Nephron (organoid): ENCODE results near the gene SLC1A7.

Experiments used
- H3K27ac Mint-ChIP-seq, 3 experiments: 2 replicates each; pipeline ENCODE4 v1.8.0; 2020; ENCODE audit warnings: mixed read lengths in 3 of 3, mild to moderate bottlenecking in 2 of 3, moderate library complexity in 1 of 3
- H3K27me3 Mint-ChIP-seq: 2 replicates; pipeline ENCODE4 v1.8.0; 2021; ENCODE audit warnings: low read depth, mild to moderate bottlenecking, moderate library complexity, mixed read lengths
- H3K36me3 Mint-ChIP-seq: 2 replicates; pipeline ENCODE4 v1.8.0; 2020; ENCODE audit warnings: low read depth, mixed read lengths
- H3K4me1 Mint-ChIP-seq: 2 replicates; pipeline ENCODE4 v1.8.0; 2020; ENCODE audit warnings: mixed read lengths
- H3K4me3 Mint-ChIP-seq, 3 experiments: 2 replicates each; pipeline ENCODE4 v1.8.0; 2020; ENCODE audit warnings: mild to moderate bottlenecking in 3 of 3, mixed read lengths in 3 of 3, moderate library complexity in 2 of 3
- H3K9me3 Mint-ChIP-seq: 2 replicates; pipeline ENCODE4 v1.8.0; 2020; ENCODE audit warnings: mixed read lengths
- CTCF ChIP-seq, 3 experiments: fragments of 200-600 bp; sonication (generic); IDR thresholded peaks; one replicate each; pipeline ENCODE4 v1.5.0; 2021; ENCODE audit warnings: antibody characterized with exemption in 3 of 3; ENCODE audit not compliant: unreplicated experiment in 3 of 3

Gene SLC1A7

DNA sequence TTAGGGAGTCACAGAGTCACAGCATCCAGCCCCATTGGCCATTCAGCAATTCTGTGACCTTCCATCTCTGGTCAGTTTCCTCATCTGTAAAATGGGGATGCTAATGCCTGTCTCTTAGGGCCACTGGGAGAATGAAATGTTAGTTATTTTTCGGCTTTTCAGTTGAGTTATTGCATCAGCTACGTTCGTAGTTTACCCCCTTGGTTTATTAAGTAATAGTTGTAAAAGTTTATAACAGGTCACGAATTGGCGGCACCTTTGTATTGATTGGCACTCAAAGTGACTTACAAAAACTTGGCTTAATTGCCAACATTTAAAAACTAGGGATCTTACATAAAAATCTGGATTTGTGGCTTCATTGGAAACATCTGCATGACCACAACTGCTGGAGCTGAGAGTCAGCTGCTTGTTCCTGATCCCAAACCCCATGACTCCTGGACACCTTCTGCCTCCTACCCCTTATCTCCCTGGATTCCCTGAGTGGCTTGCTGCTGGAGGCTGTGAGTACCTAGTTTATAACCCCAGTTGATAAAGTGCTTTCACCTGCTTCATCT lies 23.0 kb upstream of the SLC1A7 start:
- Mint-ChIP-seq H3K27me3 (no peaks in the 10 kb centered on the region), H3K4me1 (no peaks in the 10 kb centered on the region), H3K9me3 (no peaks in the 10 kb centered on the region), H3K4me3 (no peak overlapping the region), H3K27ac (no peak overlapping the region), H3K36me3 (no peaks in the 10 kb centered on the region)
- TF ChIP-seq CTCF (IDR thresholded peaks at IDR 0.05; ENCODE audit: unreplicated experiment in 3 of 3) = no peak

GRCh38 chr1:53163291-53163768 lies 20.9 kb upstream of the SLC1A7 start:
- Mint-ChIP-seq H3K27me3 (no peaks in the 10 kb centered on the region), H3K36me3 (no peaks in the 10 kb centered on the region), H3K27ac (peak overlapping the region in 1 of 3 experiments; percentile 2), H3K4me1 (no peaks in the 10 kb centered on the region), H3K9me3 (no peaks in the 10 kb centered on the region), H3K4me3 (no peak overlapping the region)
- no peak for TF ChIP-seq CTCF (IDR thresholded peaks at IDR 0.05; ENCODE audit: unreplicated experiment in 3 of 3)

DNA sequence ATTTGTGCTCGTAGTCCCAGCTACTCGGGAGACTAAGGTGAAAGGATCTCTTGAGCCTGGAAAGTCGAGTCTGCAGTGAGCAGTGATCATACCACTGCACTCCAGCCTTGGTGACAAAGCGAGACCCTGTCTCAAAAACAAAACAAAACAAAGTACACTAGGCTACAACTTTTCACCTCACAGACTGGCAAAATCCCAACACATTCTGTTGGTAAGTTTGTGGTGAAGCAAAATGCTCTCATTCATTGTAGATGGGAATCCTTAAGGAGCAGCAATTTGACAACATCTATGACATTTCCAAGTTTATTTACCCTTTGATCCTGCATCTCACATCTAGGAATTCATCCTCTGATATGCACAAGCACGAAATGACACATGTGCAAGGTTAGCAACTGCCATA lies 20.2 kb upstream of the SLC1A7 start:
- TF ChIP-seq CTCF (IDR thresholded peaks at IDR 0.05; ENCODE audit: unreplicated experiment in 3 of 3) = no peak
- no peaks in the 10 kb centered on the region for H3K36me3 Mint-ChIP-seq
- peak overlapping the region in 1 of 3 experiments; percentile 2 for H3K27ac Mint-ChIP-seq
- no peaks in the 10 kb centered on the region for H3K4me1 Mint-ChIP-seq
- no peaks in the 10 kb centered on the region for H3K27me3 Mint-ChIP-seq
- H3K9me3 Mint-ChIP-seq = no peaks in the 10 kb centered on the region
- H3K4me3 Mint-ChIP-seq = no peak overlapping the region

DNA sequence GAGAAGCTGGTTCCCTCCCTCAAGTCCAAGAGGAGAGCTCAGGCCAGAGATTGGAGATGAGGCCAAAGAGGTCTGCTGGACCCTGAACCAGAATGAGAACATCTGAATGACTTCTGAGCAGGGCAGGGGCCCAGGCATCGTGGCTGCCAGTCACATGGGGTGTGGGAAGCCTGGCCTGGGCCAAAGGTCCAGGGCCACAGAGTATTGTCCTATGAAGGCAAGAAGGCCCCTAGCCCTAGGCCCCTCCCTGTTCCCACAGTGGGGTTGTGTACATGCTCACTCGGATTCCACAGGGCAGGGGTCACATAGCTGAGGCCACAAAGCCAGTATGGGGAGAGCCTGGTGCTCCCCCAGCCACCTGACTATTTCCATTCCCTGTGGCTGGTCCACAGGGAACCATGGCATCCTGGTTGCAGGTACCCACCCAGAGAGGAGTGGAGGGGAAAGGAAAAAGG lies 18.5 kb upstream of the SLC1A7 start:
- no peak for TF ChIP-seq CTCF (IDR thresholded peaks at IDR 0.05; ENCODE audit: unreplicated experiment in 3 of 3)
- Mint-ChIP-seq H3K9me3 (no peaks in the 10 kb centered on the region), H3K36me3 (no peaks in the 10 kb centered on the region), H3K4me1 (no peaks in the 10 kb centered on the region), H3K4me3 (no peak overlapping the region), H3K27ac (no peak overlapping the region), H3K27me3 (no peaks in the 10 kb centered on the region)

DNA sequence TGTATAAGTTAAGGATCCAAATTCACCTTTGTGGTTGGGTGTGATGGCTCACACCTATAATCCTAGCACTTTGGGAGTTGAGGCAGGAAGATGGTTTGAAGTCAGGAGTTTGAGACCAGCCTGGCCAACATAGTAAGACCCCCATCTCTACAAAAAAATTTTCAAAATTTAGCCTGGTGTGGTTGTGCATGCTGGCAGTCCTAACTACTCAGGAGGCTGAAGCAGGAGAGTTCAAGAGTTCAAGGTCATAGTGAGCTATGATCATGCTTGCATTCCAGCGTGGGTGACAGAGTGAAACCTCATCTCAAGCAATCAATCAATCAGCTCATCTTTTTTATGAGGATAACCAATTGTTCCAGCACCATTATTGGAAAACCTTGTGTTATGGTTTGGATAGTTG lies 16.5 kb upstream of the SLC1A7 start:
- H3K9me3 Mint-ChIP-seq = no peaks in the 10 kb centered on the region
- no peak overlapping the region for H3K4me3 Mint-ChIP-seq
- TF ChIP-seq CTCF (IDR thresholded peaks at IDR 0.05; ENCODE audit: unreplicated experiment in 3 of 3) = no peak
- no peaks in the 10 kb centered on the region for H3K27me3 Mint-ChIP-seq
- H3K4me1 Mint-ChIP-seq = no peaks in the 10 kb centered on the region
- no peak overlapping the region for H3K27ac Mint-ChIP-seq
- H3K36me3 Mint-ChIP-seq = no peaks in the 10 kb centered on the region

DNA sequence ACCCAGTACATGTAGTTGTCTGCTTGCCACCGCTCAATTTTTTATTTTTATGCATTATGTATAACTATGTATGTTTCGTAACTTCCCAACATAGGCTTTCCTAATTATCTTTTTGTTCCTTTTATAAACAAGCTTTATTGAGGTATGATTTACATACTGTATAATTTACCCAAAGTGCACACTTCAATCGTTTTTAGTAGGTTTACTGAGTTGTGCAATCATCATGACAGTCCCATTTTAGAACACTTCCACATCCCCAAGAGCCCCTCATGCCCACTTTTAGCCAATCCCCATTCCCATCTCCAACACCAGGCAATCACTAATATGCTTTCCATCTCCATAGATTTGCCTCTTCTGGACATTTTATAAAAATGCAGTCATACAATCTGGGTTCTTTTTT lies 14.3 kb upstream of the SLC1A7 start:
- no peaks in the 10 kb centered on the region for H3K4me1 Mint-ChIP-seq
- H3K9me3 Mint-ChIP-seq = no peaks in the 10 kb centered on the region
- no peaks in the 10 kb centered on the region for H3K36me3 Mint-ChIP-seq

More for the DNA sequence above, 14.3 kb upstream of the SLC1A7 start:
- Mint-ChIP-seq H3K4me3 (no peak overlapping the region), H3K27me3 (no peaks in the 10 kb centered on the region), H3K27ac (no peak overlapping the region)
- TF ChIP-seq CTCF (IDR thresholded peaks at IDR 0.05; ENCODE audit: unreplicated experiment in 3 of 3) = no peak
